ENCODE results near the gene NFE2L2. TPM values are rescaled to one million over a fixed set of nuclear protein-coding genes. Genes with fewer than 3 reads are reported as not detected.
A peak's percentile ranks its signal among the peaks of the same experiment; 100 is the strongest.

NFE2L2 gene
- total and polyA plus RNA-seq, 9 of the 15 experiments (the other 6 are each of a cell fraction or from before 2014, with no cell fraction given) = 29.3 to 120 (median 59.3) TPM

DNA sequence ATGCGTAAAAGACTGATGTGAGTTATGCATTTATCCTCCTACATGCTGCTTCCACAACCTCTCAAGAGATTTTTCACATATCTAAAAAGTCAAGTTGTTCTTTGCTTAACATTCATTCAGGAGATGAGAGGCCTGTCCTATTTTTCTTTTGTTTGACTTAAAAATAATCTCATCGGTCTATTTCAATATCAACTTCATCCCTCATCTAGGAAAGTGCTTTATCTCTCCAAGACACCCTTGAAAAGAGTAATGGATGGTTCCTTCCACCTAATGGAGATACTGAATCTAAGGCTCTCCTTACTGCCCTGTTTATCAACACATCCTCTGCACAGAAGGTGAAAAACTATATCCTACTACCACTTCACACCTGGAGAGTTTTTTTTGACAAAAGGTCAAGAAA is 2.4 kb downstream of the NFE2L2 start:
- FAIRE-seq = no peak
- intact Hi-C loops (cut with micrococcal nuclease) = loop anchor here (2.0 to 10.0 kb wide), 5 partner anchors 19 to 495 kb away; a partner anchor contains a TSS
- H3K9me3 ChIP-seq (replicated peaks; ENCODE audit: control insufficient read depth, insufficient read depth, low read depth, low read length) = peaks cover 18% of the 10 kb centered on the region
- TF ChIP-seq, protein P1, sequence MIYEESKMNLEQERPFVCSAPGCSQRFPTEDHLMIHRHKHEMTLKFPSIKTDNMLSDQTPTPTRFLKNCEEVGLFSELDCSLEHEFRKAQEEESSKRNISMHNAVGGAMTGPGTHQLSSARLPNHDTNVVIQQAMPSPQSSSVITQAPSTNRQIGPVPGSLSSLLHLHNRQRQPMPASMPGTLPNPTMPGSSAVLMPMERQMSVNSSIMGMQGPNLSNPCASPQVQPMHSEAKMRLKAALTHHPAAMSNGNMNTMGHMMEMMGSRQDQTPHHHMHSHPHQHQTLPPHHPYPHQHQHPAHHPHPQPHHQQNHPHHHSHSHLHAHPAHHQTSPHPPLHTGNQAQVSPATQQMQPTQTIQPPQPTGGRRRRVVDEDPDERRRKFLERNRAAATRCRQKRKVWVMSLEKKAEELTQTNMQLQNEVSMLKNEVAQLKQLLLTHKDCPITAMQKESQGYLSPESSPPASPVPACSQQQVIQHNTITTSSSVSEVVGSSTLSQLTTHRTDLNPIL (CRISPR knock-in tag; IDR thresholded peaks at IDR 0.05) = no peak
- TF ChIP-seq CEBPB (tag; IDR thresholded peaks at IDR 0.05) = no peak
- TF ChIP-seq ZNF76 (CRISPR knock-in tag; IDR thresholded peaks at IDR 0.05; ENCODE audit: borderline replicate concordance) = no peak
- TF ChIP-seq ZNF282 (CRISPR knock-in tag; IDR thresholded peaks at IDR 0.05) = no peak
- TF ChIP-seq ETV1 (tag; conservative IDR thresholded peaks at IDR 0.05; ENCODE audit: low read depth) = no peak
- peak in 1 of 2 experiments; percentile 67; a peak in 1 of 4 replicates for TF ChIP-seq RCOR1 (IDR thresholded peaks at IDR 0.05; ENCODE audit: borderline replicate concordance in 1 of 2, low read depth in 2 of 2, low read length in 2 of 2)
- 0 out of 2 replicates have a peak, but pooled peaks have one; percentile 14 for TF ChIP-seq SMARCC2 (IDR thresholded peaks at IDR 0.05; ENCODE audit: low read depth)
- no peak; the same call in 1 of the 2 replicates for TF ChIP-seq ATF7 (IDR thresholded peaks at IDR 0.05)
- TF ChIP-seq, protein P2, sequence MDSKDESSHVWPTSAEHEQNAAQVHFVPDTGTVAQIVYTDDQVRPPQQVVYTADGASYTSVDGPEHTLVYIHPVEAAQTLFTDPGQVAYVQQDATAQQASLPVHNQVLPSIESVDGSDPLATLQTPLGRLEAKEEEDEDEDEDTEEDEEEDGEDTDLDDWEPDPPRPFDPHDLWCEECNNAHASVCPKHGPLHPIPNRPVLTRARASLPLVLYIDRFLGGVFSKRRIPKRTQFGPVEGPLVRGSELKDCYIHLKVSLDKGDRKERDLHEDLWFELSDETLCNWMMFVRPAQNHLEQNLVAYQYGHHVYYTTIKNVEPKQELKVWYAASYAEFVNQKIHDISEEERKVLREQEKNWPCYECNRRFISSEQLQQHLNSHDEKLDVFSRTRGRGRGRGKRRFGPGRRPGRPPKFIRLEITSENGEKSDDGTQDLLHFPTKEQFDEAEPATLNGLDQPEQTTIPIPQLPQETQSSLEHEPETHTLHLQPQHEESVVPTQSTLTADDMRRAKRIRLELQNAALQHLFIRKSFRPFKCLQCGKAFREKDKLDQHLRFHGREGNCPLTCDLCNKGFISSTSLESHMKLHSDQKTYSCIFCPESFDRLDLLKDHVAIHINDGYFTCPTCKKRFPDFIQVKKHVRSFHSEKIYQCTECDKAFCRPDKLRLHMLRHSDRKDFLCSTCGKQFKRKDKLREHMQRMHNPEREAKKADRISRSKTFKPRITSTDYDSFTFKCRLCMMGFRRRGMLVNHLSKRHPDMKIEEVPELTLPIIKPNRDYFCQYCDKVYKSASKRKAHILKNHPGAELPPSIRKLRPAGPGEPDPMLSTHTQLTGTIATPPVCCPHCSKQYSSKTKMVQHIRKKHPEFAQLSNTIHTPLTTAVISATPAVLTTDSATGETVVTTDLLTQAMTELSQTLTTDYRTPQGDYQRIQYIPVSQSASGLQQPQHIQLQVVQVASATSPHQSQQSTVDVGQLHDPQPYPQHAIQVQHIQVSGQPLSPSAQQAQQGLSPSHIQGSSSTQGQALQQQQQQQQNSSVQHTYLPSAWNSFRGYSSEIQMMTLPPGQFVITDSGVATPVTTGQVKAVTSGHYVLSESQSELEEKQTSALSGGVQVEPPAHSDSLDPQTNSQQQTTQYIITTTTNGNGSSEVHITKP (IDR thresholded peaks at IDR 0.05; ENCODE audit: partially characterized antibody) = peak; percentile 91
- no peak for TF ChIP-seq RHOXF2B (CRISPR knock-in tag; conservative IDR thresholded peaks at IDR 0.05)
- TF ChIP-seq ARID1B (IDR thresholded peaks at IDR 0.05) = peak; percentile 61
- TF ChIP-seq KLF1 (tag; IDR thresholded peaks at IDR 0.05) = no peak
- TF ChIP-seq ZEB2 (IDR thresholded peaks at IDR 0.05) = peak; percentile 49; the same call in 1 of the 2 replicates
- no peak for TF ChIP-seq ATF6 (CRISPR knock-in tag; IDR thresholded peaks at IDR 0.05)
- peak; percentile 39; the same call in 1 of the 2 replicates for TF ChIP-seq TAL1 (IDR thresholded peaks at IDR 0.05)

More for the DNA sequence above, 2.4 kb downstream of the NFE2L2 start:
- peak overlapping the region; percentile 65 for H3K4me2 ChIP-seq (ENCODE audit: insufficient read depth, low read length)
- peak overlapping the region; percentile 91 for H3K4me3 ChIP-seq
- ATAC-seq (no peak), DNase-seq (ENCODE audit: extremely low read depth in 1 of 4, low spot score in 3 of 4) (no peak)
- peaks cover 73% of the 10 kb centered on the region for H3K79me2 ChIP-seq (ENCODE audit: control insufficient read depth, insufficient read depth, low read length)
- ChIA-PET CTCF (ENCODE audit: low intra/inter-chr PET ratio) (interaction anchor here (2.1 kb wide), 1 partner anchor 35 kb away, joined by 11 read pairs; no protein-coding TSS in a partner anchor), POLR2A (interaction anchor here (0.8 to 12.9 kb wide), 5 partner anchors 9 to 142 kb away, joined by 3 to 199 read pairs (median 50); no protein-coding TSS in a partner anchor)
- BruUV-seq (replicated peaks) = no TSS peak
- in situ Hi-C loops (cut with MboI) = loop anchor here (5.0 kb wide), 1 partner anchor 70 kb away; no protein-coding TSS in a partner anchor
- H3K27ac ChIP-seq (ENCODE audit: extremely low read depth, low read depth, low read length) = peak overlapping the region; percentile 98; the same call in 2 of the 3 replicates
- H3K4me1 ChIP-seq (replicated peaks in 1 of 2; ENCODE audit: control insufficient read depth in 2 of 2, insufficient read depth in 2 of 2, low read length in 2 of 2) = peaks cover 39 to 43% of the 10 kb centered on the region in 2 experiments
- no peaks in the 10 kb centered on the region for H3K9me1 ChIP-seq (ENCODE audit: control insufficient read depth, insufficient read depth, low read length)
- WGBS (ENCODE audit: insufficient coverage, low coverage, missing lambda C conversion rate) = 13% methylated on average over 2 of the region's 2 CpGs
- H3K27me3 ChIP-seq (ENCODE audit: control insufficient read depth in 2 of 2, insufficient read depth in 2 of 2, low read length in 2 of 2) = no peaks in the 10 kb centered on the region
- peaks cover 20% of the 10 kb centered on the region for H4K20me1 ChIP-seq (replicated peaks; ENCODE audit: control insufficient read depth, insufficient read depth, low read length)
- peak overlapping the region in 1 of 2 experiments; percentile 98; a peak in 3 of 4 replicates for H3K9ac ChIP-seq (ENCODE audit: insufficient read depth in 1 of 2, low read depth in 2 of 2, low read length in 2 of 2)
- H2AFZ ChIP-seq (ENCODE audit: low read depth, low read length) = no peak overlapping the region
- peaks cover 38% of the 10 kb centered on the region for H3K36me3 ChIP-seq (ENCODE audit: control insufficient read depth, insufficient read depth, low read length)

All from K562 (cell line).